Measurements from ENCODE around the gene AMN1.
"Not testable (repeated sequence)": the region's sequence is repeated elsewhere in the genome, so short reads cannot be mapped to it uniquely, and the experiment has no call there.

Gene AMN1

GRCh38 chr12:31752450-31752849 lies 23.6 kb upstream of the AMN1 start:
- Histone ChIP-seq H3K27me3 (ENCODE audit: insufficient read depth, poor library complexity, severe bottlenecking) (no peaks in the 10 kb centered on the region), H3K9me3 (ENCODE audit: severe bottlenecking) (peaks cover 10% of the 10 kb centered on the region), H3K4me3 (ENCODE audit: severe bottlenecking) (no peak overlapping the region), H3K4me1 (ENCODE audit: insufficient read depth, poor library complexity, severe bottlenecking) (peaks cover 43% of the 10 kb centered on the region), H3K27ac (ENCODE audit: poor library complexity, severe bottlenecking) (no peak overlapping the region), H3K36me3 (ENCODE audit: low read depth) (no peaks in the 10 kb centered on the region)
- TF ChIP-seq CTCF (IDR thresholded peaks at IDR 0.05; ENCODE audit: poor library complexity, severe bottlenecking), result no peak
- no peak for DNase-seq (ENCODE audit: low spot score)
- no peak for ATAC-seq (ENCODE audit: low read depth)

- H3K4me1 ChIP-seq (ENCODE audit: insufficient read depth, poor library complexity, severe bottlenecking), result peaks cover 47% of the 10 kb centered on the region
- no peak for TF ChIP-seq CTCF (IDR thresholded peaks at IDR 0.05; ENCODE audit: poor library complexity, severe bottlenecking)
- H3K27me3 ChIP-seq (ENCODE audit: insufficient read depth, poor library complexity, severe bottlenecking), result no peaks in the 10 kb centered on the region
- H3K4me3 ChIP-seq (ENCODE audit: severe bottlenecking), result no peak overlapping the region
- no peaks in the 10 kb centered on the region for H3K36me3 ChIP-seq (ENCODE audit: low read depth)
- peaks cover 10% of the 10 kb centered on the region for H3K9me3 ChIP-seq (ENCODE audit: severe bottlenecking)
- DNase-seq (ENCODE audit: low spot score) (no peak), ATAC-seq (ENCODE audit: low read depth) (no peak)
- peak overlapping the region; percentile 95 for H3K27ac ChIP-seq (ENCODE audit: poor library complexity, severe bottlenecking)
These were observed 22.3 kb upstream of the AMN1 start for GRCh38 chr12:31751085-31751484.

- TF ChIP-seq CTCF (IDR thresholded peaks at IDR 0.05; ENCODE audit: poor library complexity, severe bottlenecking), result no peak
- Histone ChIP-seq H3K36me3 (ENCODE audit: low read depth) (no peaks in the 10 kb centered on the region), H3K4me3 (ENCODE audit: severe bottlenecking) (no peak overlapping the region), H3K27me3 (ENCODE audit: insufficient read depth, poor library complexity, severe bottlenecking) (no peaks in the 10 kb centered on the region), H3K9me3 (ENCODE audit: severe bottlenecking) (peaks cover 10% of the 10 kb centered on the region), H3K27ac (ENCODE audit: poor library complexity, severe bottlenecking) (peak overlapping the region; percentile 95), H3K4me1 (ENCODE audit: insufficient read depth, poor library complexity, severe bottlenecking) (peaks cover 48% of the 10 kb centered on the region)
- ATAC-seq (ENCODE audit: low read depth) (no peak), DNase-seq (ENCODE audit: low spot score) (no peak)
These were observed 21.9 kb upstream of the AMN1 start for GRCh38 chr12:31750747-31751039.

- TF ChIP-seq CTCF (IDR thresholded peaks at IDR 0.05; ENCODE audit: poor library complexity, severe bottlenecking), result no peak
- Histone ChIP-seq H3K27ac (ENCODE audit: poor library complexity, severe bottlenecking) (peak overlapping the region; percentile 95), H3K4me1 (ENCODE audit: insufficient read depth, poor library complexity, severe bottlenecking) (peaks cover 62% of the 10 kb centered on the region), H3K4me3 (ENCODE audit: severe bottlenecking) (no peak overlapping the region), H3K36me3 (ENCODE audit: low read depth) (no peaks in the 10 kb centered on the region), H3K9me3 (ENCODE audit: severe bottlenecking) (peaks cover 10% of the 10 kb centered on the region), H3K27me3 (ENCODE audit: insufficient read depth, poor library complexity, severe bottlenecking) (no peaks in the 10 kb centered on the region)
- DNase-seq (ENCODE audit: low spot score) (peak; percentile 93), ATAC-seq (ENCODE audit: low read depth) (peak; percentile 91)
These were observed 20.3 kb upstream of the AMN1 start for GRCh38 chr12:31749024-31749704.

GRCh38 chr12:31745242-31745641 lies 16.4 kb upstream of the AMN1 start:
- Histone ChIP-seq H3K27ac (ENCODE audit: poor library complexity, severe bottlenecking) (peak overlapping the region; percentile 45), H3K9me3 (ENCODE audit: severe bottlenecking) (peaks cover 10% of the 10 kb centered on the region), H3K36me3 (ENCODE audit: low read depth) (no peaks in the 10 kb centered on the region), H3K27me3 (ENCODE audit: insufficient read depth, poor library complexity, severe bottlenecking) (no peaks in the 10 kb centered on the region), H3K4me1 (ENCODE audit: insufficient read depth, poor library complexity, severe bottlenecking) (peaks cover 56% of the 10 kb centered on the region), H3K4me3 (ENCODE audit: severe bottlenecking) (no peak overlapping the region)
- no peak for ATAC-seq (ENCODE audit: low read depth)
- no peak for DNase-seq (ENCODE audit: low spot score)
- no peak for TF ChIP-seq CTCF (IDR thresholded peaks at IDR 0.05; ENCODE audit: poor library complexity, severe bottlenecking)

- peaks cover 48% of the 10 kb centered on the region for H3K4me1 ChIP-seq (ENCODE audit: insufficient read depth, poor library complexity, severe bottlenecking)
- ATAC-seq (ENCODE audit: low read depth), result not testable (repeated sequence)
These were observed 15.5 kb upstream of the AMN1 start for GRCh38 chr12:31744363-31744762.

More at GRCh38 chr12:31744363-31744762, 15.5 kb upstream of the AMN1 start:
- not testable (repeated sequence) for DNase-seq (ENCODE audit: low spot score); H3K4me3 ChIP-seq (ENCODE audit: severe bottlenecking); H3K9me3 ChIP-seq (ENCODE audit: severe bottlenecking); H3K36me3 ChIP-seq (ENCODE audit: low read depth); H3K27me3 ChIP-seq (ENCODE audit: insufficient read depth, poor library complexity, severe bottlenecking)
- peak overlapping the region; percentile 45 for H3K27ac ChIP-seq (ENCODE audit: poor library complexity, severe bottlenecking)
